Suprapubic skin (tissue), 4 donors: Measurements from ENCODE around the gene PGM1. TPM values are rescaled to one million over a fixed set of nuclear protein-coding genes. Genes with fewer than 3 reads are reported as not detected.
"Not testable (repeated sequence)": the region's sequence is repeated elsewhere in the genome, so short reads cannot be mapped to it uniquely, and the experiment has no call there.

Experiments
- DNase-seq, 2 donors: peaks; one replicate each; pipeline ENCODE4 v3.0.0-alpha.2; 2019; ENCODE audit warnings: low spot score in 2 of 2
- H3K27ac ChIP-seq: fragments of 200-600 bp; sonication (generic); one replicate; pipeline ENCODE4 v1.5.1; 2019
- H3K27me3 ChIP-seq: fragments of 200-600 bp; sonication (generic); one replicate; pipeline ENCODE4 v1.5.1; 2019
- H3K36me3 ChIP-seq: fragments of 200-600 bp; sonication (generic); one replicate; pipeline ENCODE4 v1.5.1; 2019
- H3K4me1 ChIP-seq: fragments of 200-600 bp; sonication (generic); one replicate; pipeline ENCODE4 v1.5.1; 2019
- H3K4me3 ChIP-seq: fragments of 200-600 bp; sonication (generic); one replicate; pipeline ENCODE4 v1.5.1; 2019; ENCODE audit warnings: mild to moderate bottlenecking
- H3K9me3 ChIP-seq: fragments of 200-600 bp; sonication (generic); one replicate; pipeline ENCODE4 v1.5.1; 2019
- CTCF ChIP-seq, 2 donors: fragments of 200-600 bp in 1 of 2; fragments of 450-650 bp in 1 of 2; sonication (generic) in 1 of 2; IDR thresholded peaks; one replicate each; pipeline ENCODE4 v1.5.1; 2016 to 2019; ENCODE audit warnings: antibody characterized with exemption in 2 of 2, mild to moderate bottlenecking in 1 of 2, moderate library complexity in 1 of 2
- EP300 ChIP-seq: sonication (generic); formaldehyde crosslinking; IDR thresholded peaks from one replicate; pipeline ENCODE4 v1.6.1; 2017; ENCODE audit warnings: antibody characterized with exemption
- POLR2A ChIP-seq, 2 donors: fragments of 450-650 bp; IDR thresholded peaks; one replicate each; pipeline ENCODE4 v1.6.1; 2017; ENCODE audit warnings: antibody characterized with exemption in 2 of 2, mild to moderate bottlenecking in 2 of 2, moderate library complexity in 2 of 2
- POLR2AphosphoS5 ChIP-seq, 3 donors: sonication (generic); formaldehyde crosslinking; IDR thresholded peaks; one replicate each; pipeline ENCODE4 v1.6.1; 2017; ENCODE audit warnings: antibody characterized with exemption in 3 of 3
- WGBS: methylation state at CpG from one replicate; pipeline ENCODE4 v1.1.5; 2018; 5-methylcytosine and 5-hydroxymethylcytosine counted together
- total RNA-seq, 4 donors: library from RNA; depleted of rRNA; stranded (reverse); fragments of >200 nt; gene quantifications; one replicate each; pipeline ENCODE4 v1.1.0, GENCODE V29; 2016

PGM1 gene
- total RNA-seq, 4 donors from 2014 or later: 38.9 to 52.8 (median 45.4) TPM

GRCh38 chr1:63557365-63557987 is 35.7 kb upstream of the PGM1 start:
- WGBS: 86% methylated on average over 6 of the region's 6 CpGs
- Histone ChIP-seq H3K9me3 (no peaks in the 10 kb centered on the region), H3K27me3 (no peaks in the 10 kb centered on the region), H3K4me1 (no peaks in the 10 kb centered on the region), H3K27ac (no peak overlapping the region), H3K4me3 (no peak overlapping the region), H3K36me3 (peaks cover 4% of the 10 kb centered on the region)
- no peak for TF ChIP-seq POLR2A (IDR thresholded peaks at IDR 0.05)
- no peak for DNase-seq

- no peak for TF ChIP-seq CTCF (IDR thresholded peaks at IDR 0.05)
- TF ChIP-seq EP300: no peak
- no peak for TF ChIP-seq POLR2A (IDR thresholded peaks at IDR 0.05)
- TF ChIP-seq POLR2AphosphoS5 (IDR thresholded peaks at IDR 0.05): no peak
- no peaks in the 10 kb centered on the region for H3K27me3 ChIP-seq
Measured at GRCh38 chr1:63559357-63559756, 33.9 kb upstream of the PGM1 start.

GRCh38 chr1:63563745-63564144 is 29.5 kb upstream of the PGM1 start:
- no peaks in the 10 kb centered on the region for H3K4me1 ChIP-seq
- H3K9me3 ChIP-seq: no peaks in the 10 kb centered on the region
- H3K27me3 ChIP-seq: no peaks in the 10 kb centered on the region
- H3K36me3 ChIP-seq: peaks cover 4% of the 10 kb centered on the region
- no peak overlapping the region for H3K27ac ChIP-seq
- TF ChIP-seq POLR2AphosphoS5 (IDR thresholded peaks at IDR 0.05) (no peak), EP300 (no peak), POLR2A (IDR thresholded peaks at IDR 0.05) (no peak)
- no peak for DNase-seq
- no peak overlapping the region for H3K4me3 ChIP-seq

More at GRCh38 chr1:63559357-63559756, 33.9 kb upstream of the PGM1 start:
- Histone ChIP-seq H3K9me3 (no peaks in the 10 kb centered on the region), H3K36me3 (peaks cover 4% of the 10 kb centered on the region), H3K4me1 (no peaks in the 10 kb centered on the region), H3K27ac (no peak overlapping the region), H3K4me3 (no peak overlapping the region)
- no peak for DNase-seq
- WGBS: 95% methylated on average over 2 of the region's 2 CpGs

- Histone ChIP-seq H3K27ac (no peak overlapping the region), H3K4me3 (no peak overlapping the region), H3K9me3 (no peaks in the 10 kb centered on the region), H3K4me1 (no peaks in the 10 kb centered on the region), H3K36me3 (no peaks in the 10 kb centered on the region), H3K27me3 (no peaks in the 10 kb centered on the region)
- DNase-seq: no peak
- WGBS: 87% methylated on average over 4 of the region's 4 CpGs
- TF ChIP-seq POLR2AphosphoS5 (IDR thresholded peaks at IDR 0.05): no peak
- TF ChIP-seq CTCF (IDR thresholded peaks at IDR 0.05): no peak
- TF ChIP-seq EP300: no peak
- no peak for TF ChIP-seq POLR2A (IDR thresholded peaks at IDR 0.05)
Measured at GRCh38 chr1:63569068-63569467, 24.1 kb upstream of the PGM1 start.

- no peak for DNase-seq
- H3K9me3 ChIP-seq: no peaks in the 10 kb centered on the region
- H3K36me3 ChIP-seq: no peaks in the 10 kb centered on the region
- H3K27me3 ChIP-seq: no peaks in the 10 kb centered on the region
- no peak overlapping the region for H3K27ac ChIP-seq
- no peak overlapping the region for H3K4me3 ChIP-seq
- TF ChIP-seq EP300 (no peak), POLR2A (IDR thresholded peaks at IDR 0.05) (no peak), POLR2AphosphoS5 (IDR thresholded peaks at IDR 0.05) (no peak), CTCF (IDR thresholded peaks at IDR 0.05) (no peak)
- WGBS: 89% methylated on average over 3 of the region's 3 CpGs
- H3K4me1 ChIP-seq: no peaks in the 10 kb centered on the region
Measured at GRCh38 chr1:63569640-63570316, 23.4 kb upstream of the PGM1 start.

- WGBS: 91% methylated on average over 8 of the region's 8 CpGs
- DNase-seq, H3K4me1 ChIP-seq, H3K36me3 ChIP-seq, H3K4me3 ChIP-seq, H3K27ac ChIP-seq, H3K9me3 ChIP-seq, H3K27me3 ChIP-seq: not testable (repeated sequence)
Measured at GRCh38 chr1:63572686-63573085, 20.5 kb upstream of the PGM1 start.

- not testable (repeated sequence) for H3K4me1 ChIP-seq, H3K36me3 ChIP-seq, H3K27ac ChIP-seq, H3K27me3 ChIP-seq, H3K4me3 ChIP-seq, DNase-seq, H3K9me3 ChIP-seq
- WGBS: 94% methylated on average over 2 of the region's 2 CpGs
Measured at GRCh38 chr1:63574203-63574796, 18.9 kb upstream of the PGM1 start.
